Measurements from ENCODE around the gene SEMA6A.

Gene SEMA6A

DNA sequence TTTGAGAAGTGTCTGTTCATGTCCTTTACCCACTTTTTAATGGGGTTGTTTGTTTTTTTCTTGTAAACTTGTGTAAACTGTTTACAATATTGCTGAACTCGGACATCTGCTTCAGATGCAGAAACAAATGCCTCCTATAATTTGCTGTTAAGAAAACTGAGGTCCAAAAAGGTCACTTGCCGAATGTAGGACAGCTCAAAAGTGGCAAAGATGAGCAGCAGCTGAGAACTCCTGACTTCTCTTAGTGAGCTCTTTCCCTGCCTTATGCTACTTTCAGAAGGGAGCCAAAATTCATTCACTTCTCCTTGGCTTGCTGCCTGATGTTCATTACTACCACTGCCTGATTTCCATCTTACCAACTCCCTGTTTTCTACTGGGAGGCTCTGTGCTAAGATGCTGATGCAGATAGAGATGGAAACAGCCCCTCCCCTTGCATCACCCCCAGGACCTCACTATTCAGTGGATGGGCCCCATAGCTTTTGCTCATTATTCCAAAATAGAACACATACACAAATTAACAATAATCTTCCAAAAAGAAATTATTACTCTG, 60.1 kb downstream of the SEMA6A start:
- FAIRE-seq (no peak), DNase-seq (ENCODE audit: insufficient read length) (no peak)
- TF ChIP-seq POLR2AphosphoS5 (IDR thresholded peaks at IDR 0.05; ENCODE audit: low read depth, low read length), result no peak
- no peak for TF ChIP-seq POLR2A (IDR thresholded peaks at IDR 0.05; ENCODE audit: low read depth, low read length)
- no peak for TF ChIP-seq TAF1 (IDR thresholded peaks at IDR 0.05; ENCODE audit: borderline replicate concordance, low read depth, low read length)

DNA sequence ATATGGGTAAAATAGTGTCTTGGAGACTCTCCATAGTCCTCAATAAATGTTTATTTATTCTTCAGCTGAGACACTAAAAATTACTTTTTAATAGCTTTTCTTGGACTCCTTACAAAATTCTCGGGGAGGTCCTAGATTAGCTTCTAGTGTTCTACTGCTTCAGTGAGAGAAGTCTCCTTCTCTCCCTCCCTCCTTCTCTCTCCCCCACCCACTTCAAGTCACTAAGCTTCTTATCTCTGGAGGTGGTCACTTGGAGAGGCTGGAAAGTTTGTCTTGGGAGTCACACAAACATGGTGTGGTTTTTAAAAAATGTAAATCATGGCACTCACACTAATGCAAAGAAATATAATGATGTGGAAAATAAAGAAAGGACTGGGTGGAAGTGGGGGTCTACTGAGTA, 64.1 kb downstream of the SEMA6A start:
- DNase-seq (ENCODE audit: insufficient read length) (no peak), FAIRE-seq (no peak)
- TF ChIP-seq POLR2A (IDR thresholded peaks at IDR 0.05; ENCODE audit: low read depth, low read length) (no peak), POLR2AphosphoS5 (IDR thresholded peaks at IDR 0.05; ENCODE audit: low read depth, low read length) (no peak), TAF1 (IDR thresholded peaks at IDR 0.05; ENCODE audit: borderline replicate concordance, low read depth, low read length) (no peak)

DNA sequence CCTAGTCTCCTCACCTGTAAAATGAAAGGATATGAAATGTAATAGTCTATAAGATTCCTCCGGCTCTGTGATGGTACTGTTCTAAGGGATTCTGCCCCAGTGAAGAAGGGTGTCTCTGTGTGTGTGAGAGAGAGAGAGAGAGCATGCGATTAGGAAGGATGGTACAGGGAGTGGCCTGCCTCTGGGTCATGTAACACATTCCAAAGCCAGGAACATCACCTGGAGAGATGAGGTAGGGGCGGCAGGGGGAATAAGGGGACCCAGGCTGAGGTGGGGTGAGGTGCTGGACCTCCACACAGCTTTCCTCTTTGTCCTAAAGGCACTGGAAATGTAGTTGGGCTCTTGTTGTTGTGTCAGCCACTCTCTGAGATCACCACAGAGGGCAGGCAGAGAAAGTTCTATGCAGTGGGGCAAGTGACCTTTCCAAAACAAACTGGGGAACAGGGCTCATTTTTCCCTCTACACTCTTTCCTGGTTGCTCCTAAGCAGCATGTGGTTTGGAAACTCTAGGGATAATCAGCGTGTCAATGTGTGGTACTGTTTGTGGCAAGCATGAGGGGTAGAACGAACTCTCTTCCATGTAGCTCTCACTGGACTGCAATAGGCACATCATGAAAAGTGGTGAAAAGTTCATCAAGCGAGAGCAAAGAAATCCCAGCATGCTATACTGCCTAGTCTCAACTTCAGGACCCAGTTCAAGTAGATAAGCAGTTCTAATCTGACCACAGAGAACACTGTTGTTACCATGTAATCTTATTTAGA, 65.0 kb downstream of the SEMA6A start:
- no peak for DNase-seq (ENCODE audit: insufficient read length)
- FAIRE-seq, result no peak
- no peak for TF ChIP-seq POLR2AphosphoS5 (IDR thresholded peaks at IDR 0.05; ENCODE audit: low read depth, low read length)
- TF ChIP-seq TAF1 (IDR thresholded peaks at IDR 0.05; ENCODE audit: borderline replicate concordance, low read depth, low read length), result no peak
- TF ChIP-seq POLR2A (IDR thresholded peaks at IDR 0.05; ENCODE audit: low read depth, low read length), result no peak

DNA sequence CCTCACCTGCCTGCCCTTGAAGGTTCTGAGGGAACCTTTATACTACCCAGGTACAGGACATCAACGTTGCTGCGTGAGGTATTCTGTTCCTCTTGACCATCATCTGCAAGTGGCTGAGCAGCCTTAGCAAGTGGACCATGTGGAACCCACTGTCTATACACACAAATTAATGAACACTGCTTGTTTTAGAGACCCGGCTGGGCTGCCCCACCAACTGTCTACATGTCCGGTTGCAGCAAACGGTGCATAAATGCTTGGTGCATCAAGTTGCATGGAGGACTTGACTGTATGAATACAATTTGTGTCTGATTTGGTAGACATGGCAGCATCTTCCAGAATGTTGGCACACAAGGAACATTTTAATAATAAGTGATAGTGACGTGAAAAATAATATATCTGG, 65.8 kb downstream of the SEMA6A start:
- no peak for DNase-seq (ENCODE audit: insufficient read length)
- FAIRE-seq, result no peak
- TF ChIP-seq POLR2A (IDR thresholded peaks at IDR 0.05; ENCODE audit: low read depth, low read length) (no peak), POLR2AphosphoS5 (IDR thresholded peaks at IDR 0.05; ENCODE audit: low read depth, low read length) (no peak), TAF1 (IDR thresholded peaks at IDR 0.05; ENCODE audit: borderline replicate concordance, low read depth, low read length) (no peak)

DNA sequence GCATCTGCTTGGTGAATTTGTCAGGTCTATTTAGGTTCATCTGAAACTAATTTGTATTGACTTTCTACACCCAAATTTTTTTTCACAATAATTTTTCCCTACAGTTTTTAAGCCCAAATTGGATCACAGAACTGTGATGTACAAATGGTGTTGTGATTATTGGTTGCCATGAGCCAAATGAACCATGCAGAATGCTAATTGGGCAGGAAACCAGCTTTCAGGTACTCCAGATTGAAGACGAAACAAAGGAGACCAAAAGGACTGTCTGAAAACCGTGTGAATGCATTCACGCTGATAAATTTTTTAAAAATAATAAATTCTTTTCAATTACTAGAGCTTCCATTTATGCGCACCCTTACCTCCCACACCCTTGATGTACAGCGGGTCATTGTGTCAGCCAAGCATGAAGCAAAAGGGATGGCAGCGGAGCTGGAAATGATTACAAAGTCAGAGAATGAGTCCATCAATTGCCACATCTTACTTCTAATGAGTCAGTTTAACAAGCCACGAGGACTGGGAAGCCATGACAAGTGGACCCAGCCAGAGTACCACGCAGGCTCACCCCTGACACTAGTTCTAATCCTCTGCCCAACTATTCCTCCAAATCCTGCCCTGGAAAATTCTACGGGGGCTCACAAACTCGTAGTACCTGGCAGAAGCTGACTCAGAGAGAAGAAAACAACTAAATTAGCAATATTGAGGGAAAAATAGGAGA, 66.5 kb downstream of the SEMA6A start:
- TF ChIP-seq TAF1 (IDR thresholded peaks at IDR 0.05; ENCODE audit: borderline replicate concordance, low read depth, low read length) (no peak), POLR2AphosphoS5 (IDR thresholded peaks at IDR 0.05; ENCODE audit: low read depth, low read length) (no peak), POLR2A (IDR thresholded peaks at IDR 0.05; ENCODE audit: low read depth, low read length) (no peak)
- FAIRE-seq (no peak), DNase-seq (ENCODE audit: insufficient read length) (no peak)

DNA sequence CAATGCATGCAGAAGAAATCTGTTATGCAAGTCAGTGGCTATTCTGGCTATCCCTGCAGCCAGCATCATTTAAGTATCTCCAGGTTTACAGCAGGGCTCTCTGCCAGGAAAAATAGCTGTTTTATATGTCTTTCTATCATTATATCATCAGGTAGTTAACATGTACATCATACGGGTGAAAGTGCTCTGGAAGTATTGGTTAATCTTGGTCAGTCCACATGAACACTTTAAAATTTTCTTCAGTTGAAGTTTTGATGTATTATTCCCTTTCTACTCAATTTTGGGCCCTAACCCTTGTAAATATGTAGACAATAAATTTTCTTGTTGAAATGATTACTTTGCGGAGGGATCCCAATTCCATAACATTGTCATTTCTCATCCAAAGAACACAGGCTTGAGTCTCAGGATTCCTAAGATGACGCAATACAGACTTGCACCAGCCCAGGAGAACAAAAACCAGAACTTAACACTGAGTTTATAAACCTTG, 67.5 kb downstream of the SEMA6A start:
- TF ChIP-seq TAF1 (IDR thresholded peaks at IDR 0.05; ENCODE audit: borderline replicate concordance, low read depth, low read length) (no peak), POLR2AphosphoS5 (IDR thresholded peaks at IDR 0.05; ENCODE audit: low read depth, low read length) (no peak), POLR2A (IDR thresholded peaks at IDR 0.05; ENCODE audit: low read depth, low read length) (no peak)
- no peak for DNase-seq (ENCODE audit: insufficient read length)
- no peak for FAIRE-seq

DNA sequence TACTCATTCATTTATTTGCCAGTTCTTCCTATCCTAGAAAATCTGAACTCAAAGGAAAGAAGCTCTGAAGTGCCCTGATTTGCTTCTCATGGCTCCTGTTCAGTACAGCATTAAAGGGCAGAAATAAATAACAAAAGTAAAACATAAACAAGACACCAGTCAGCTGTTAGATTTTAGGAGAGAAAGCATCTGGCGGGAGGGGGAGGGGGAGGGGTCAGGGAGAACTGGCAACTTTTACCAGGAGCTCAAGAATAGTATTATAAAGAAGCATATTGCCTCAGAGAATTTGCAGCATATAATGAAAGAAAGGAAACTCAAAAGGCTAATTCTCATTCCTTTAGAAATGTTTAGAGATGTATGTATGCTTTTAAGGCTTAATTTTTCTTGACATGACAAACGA, 68.1 kb downstream of the SEMA6A start:
- FAIRE-seq, result no peak
- DNase-seq (ENCODE audit: insufficient read length), result no peak
- TF ChIP-seq POLR2A (IDR thresholded peaks at IDR 0.05; ENCODE audit: low read depth, low read length) (no peak), TAF1 (IDR thresholded peaks at IDR 0.05; ENCODE audit: borderline replicate concordance, low read depth, low read length) (no peak), POLR2AphosphoS5 (IDR thresholded peaks at IDR 0.05; ENCODE audit: low read depth, low read length) (no peak)

DNA sequence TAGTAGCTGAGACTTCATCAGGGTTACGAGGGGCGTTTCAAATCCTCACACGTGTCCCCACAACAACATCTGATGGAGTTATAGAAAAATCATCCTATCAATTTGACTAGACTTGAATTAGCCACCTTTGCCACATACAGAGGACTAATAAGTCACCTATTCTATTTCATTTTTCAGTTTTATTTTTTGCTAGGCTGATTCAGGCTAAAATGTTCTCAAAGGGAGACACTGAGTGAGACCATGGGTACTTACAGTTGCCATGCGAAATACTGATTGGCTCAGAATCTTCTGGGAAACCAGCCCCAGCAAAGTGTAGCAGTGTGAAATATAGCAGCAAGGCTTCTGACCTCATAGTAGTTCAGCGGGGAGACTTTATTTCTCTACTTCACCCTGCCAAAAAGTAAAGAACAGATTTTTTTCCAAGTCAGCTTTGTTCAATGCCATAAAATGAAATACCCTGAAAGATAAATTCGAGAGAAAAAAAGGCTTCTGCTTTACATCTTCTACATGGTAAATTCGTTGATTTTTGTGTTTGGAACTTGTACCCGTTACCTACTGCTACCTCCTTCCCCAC, 69.9 kb downstream of the SEMA6A start:
- TF ChIP-seq POLR2AphosphoS5 (IDR thresholded peaks at IDR 0.05; ENCODE audit: low read depth, low read length) (no peak), POLR2A (IDR thresholded peaks at IDR 0.05; ENCODE audit: low read depth, low read length) (no peak), TAF1 (IDR thresholded peaks at IDR 0.05; ENCODE audit: borderline replicate concordance, low read depth, low read length) (no peak)
- DNase-seq (ENCODE audit: insufficient read length), result no peak
- FAIRE-seq, result no peak

DNA sequence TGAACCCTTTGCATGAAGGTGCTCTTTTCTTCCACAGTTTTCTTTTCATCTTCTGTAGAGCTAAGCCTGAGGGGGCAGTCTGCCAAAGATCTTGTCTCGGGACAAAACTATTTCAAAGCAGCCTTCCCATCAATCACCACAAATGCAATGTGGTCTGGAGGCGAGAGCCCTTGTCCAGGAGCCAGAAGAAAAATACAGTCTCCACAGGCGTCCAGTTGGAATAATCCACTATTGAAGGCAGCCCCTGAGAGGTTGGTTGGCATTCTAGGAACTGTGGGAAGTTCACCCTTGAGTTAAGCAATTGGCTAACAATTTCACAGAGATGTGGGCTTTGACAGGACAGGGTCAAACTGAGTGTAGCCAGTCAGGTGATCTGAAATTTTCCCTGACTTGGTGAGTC, 72.0 kb downstream of the SEMA6A start:
- TF ChIP-seq POLR2A (IDR thresholded peaks at IDR 0.05; ENCODE audit: low read depth, low read length), result no peak
- no peak for TF ChIP-seq POLR2AphosphoS5 (IDR thresholded peaks at IDR 0.05; ENCODE audit: low read depth, low read length)
- no peak for TF ChIP-seq TAF1 (IDR thresholded peaks at IDR 0.05; ENCODE audit: borderline replicate concordance, low read depth, low read length)
- FAIRE-seq, result no peak
- no peak for DNase-seq (ENCODE audit: insufficient read length)

DNA sequence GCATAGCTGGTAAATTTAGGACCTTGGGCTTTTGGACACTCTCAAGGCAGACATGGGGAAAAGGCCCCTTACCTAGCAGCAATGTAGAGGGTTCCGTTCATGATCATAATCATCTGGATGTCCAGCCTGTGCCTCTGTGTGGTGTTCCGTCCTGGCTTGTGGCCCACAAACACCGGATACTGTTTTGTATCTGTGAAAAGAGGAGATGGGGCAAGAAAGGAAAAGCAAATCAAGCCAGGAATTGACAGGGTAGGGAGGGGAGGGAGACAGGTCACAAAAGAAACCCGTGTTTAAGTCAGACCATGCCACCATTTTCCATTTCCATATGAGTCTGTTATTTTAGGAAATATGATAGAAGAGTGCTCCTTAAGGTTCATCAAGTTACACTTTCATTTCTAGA, 72.5 kb downstream of the SEMA6A start:
- DNase-seq (ENCODE audit: insufficient read length) (no peak), FAIRE-seq (no peak)
- no peak for TF ChIP-seq POLR2A (IDR thresholded peaks at IDR 0.05; ENCODE audit: low read depth, low read length)
- no peak for TF ChIP-seq POLR2AphosphoS5 (IDR thresholded peaks at IDR 0.05; ENCODE audit: low read depth, low read length)
- TF ChIP-seq TAF1 (IDR thresholded peaks at IDR 0.05; ENCODE audit: borderline replicate concordance, low read depth, low read length), result no peak

DNA sequence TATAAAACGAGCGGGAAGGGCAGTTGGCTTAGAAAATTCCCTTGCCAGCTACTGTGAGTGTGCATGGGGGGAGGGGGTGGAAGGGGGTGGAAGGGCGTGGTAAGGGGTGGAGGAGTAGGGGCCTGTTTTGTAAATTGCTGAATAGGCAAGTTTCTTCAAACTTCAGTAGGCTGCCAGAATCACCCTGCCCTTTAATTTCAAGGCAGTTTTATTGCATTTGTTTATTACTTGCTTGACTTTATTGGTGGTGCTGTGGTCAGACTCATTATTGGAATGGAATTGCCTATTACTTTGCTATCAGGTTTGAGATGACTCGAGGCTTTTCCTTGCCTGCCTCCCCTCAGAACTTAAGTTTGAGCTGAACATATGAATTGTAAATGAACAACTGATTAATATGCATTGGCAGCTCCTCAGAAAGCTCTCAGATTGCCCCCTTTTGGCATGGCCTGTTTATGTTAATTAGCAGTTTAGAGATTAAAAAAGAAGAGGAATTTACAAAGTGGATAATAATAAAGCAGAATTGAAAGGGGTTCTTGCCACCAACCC, 76.0 kb downstream of the SEMA6A start:
- no peak for TF ChIP-seq POLR2A (IDR thresholded peaks at IDR 0.05; ENCODE audit: low read depth, low read length)
- TF ChIP-seq POLR2AphosphoS5 (IDR thresholded peaks at IDR 0.05; ENCODE audit: low read depth, low read length), result no peak
- no peak for TF ChIP-seq TAF1 (IDR thresholded peaks at IDR 0.05; ENCODE audit: borderline replicate concordance, low read depth, low read length)
- DNase-seq (ENCODE audit: insufficient read length) (no peak), FAIRE-seq (no peak)
